Liver (tissue), 3 donors: ENCODE data around the gene ATM.

Experiments
- RAD21 ChIP-seq, 2 donors: IDR thresholded peaks; 2 replicates each; pipeline ENCODE4 v1.6.1; 2016; ENCODE audit warnings: antibody characterized with exemption in 2 of 2, mild to moderate bottlenecking in 2 of 2
- TAF1 ChIP-seq: conservative IDR thresholded peaks from 2 replicates; pipeline ENCODE4 v1.6.1; 2016; ENCODE audit warnings: antibody characterized with exemption, mild to moderate bottlenecking
- TF ChIP-seq, protein P1 (sequence below): fragments of 150-350 bp; IDR thresholded peaks from 2 replicates; pipeline ENCODE4 v1.5.1; 2017; ENCODE audit warnings: improper control_type of control experiment, low read depth, low read length; ENCODE audit not compliant: missing input control
- donor health status: healthy.
- donor health status: healthy.

- TF ChIP-seq, protein P1, sequence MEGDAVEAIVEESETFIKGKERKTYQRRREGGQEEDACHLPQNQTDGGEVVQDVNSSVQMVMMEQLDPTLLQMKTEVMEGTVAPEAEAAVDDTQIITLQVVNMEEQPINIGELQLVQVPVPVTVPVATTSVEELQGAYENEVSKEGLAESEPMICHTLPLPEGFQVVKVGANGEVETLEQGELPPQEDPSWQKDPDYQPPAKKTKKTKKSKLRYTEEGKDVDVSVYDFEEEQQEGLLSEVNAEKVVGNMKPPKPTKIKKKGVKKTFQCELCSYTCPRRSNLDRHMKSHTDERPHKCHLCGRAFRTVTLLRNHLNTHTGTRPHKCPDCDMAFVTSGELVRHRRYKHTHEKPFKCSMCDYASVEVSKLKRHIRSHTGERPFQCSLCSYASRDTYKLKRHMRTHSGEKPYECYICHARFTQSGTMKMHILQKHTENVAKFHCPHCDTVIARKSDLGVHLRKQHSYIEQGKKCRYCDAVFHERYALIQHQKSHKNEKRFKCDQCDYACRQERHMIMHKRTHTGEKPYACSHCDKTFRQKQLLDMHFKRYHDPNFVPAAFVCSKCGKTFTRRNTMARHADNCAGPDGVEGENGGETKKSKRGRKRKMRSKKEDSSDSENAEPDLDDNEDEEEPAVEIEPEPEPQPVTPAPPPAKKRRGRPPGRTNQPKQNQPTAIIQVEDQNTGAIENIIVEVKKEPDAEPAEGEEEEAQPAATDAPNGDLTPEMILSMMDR = no peak
- TF ChIP-seq TAF1 (no peak), RAD21 (IDR thresholded peaks at IDR 0.05) (peak; percentile 21 to 52)
Measured at GRCh38 chr11:108313444-108313843, 90.6 kb downstream of the ATM start.
